HG02763 (cell line): ENCODE data around the gene C16orf74.
A peak's percentile ranks its signal among the peaks of the same experiment; 100 is the strongest.

ENCODE experiments used
- ATAC-seq: cut with Tn5 transposase; IDR thresholded peaks from one replicate; pipeline ENCODE4 v1.9.1; 2021; ENCODE audit warnings: mild to moderate bottlenecking, moderate library complexity; ENCODE audit not compliant: unreplicated experiment

Gene C16orf74

GRCh38 chr16:85751698-85752501 is 1.0 kb upstream of the C16orf74 start:
- ATAC-seq = no peak

GRCh38 chr16:85750146-85750826 is 610 bp downstream of the C16orf74 start:
- ATAC-seq = no peak

GRCh38 chr16:85749771-85750145 is 1.1 kb downstream of the C16orf74 start:
- no peak for ATAC-seq

DNA sequence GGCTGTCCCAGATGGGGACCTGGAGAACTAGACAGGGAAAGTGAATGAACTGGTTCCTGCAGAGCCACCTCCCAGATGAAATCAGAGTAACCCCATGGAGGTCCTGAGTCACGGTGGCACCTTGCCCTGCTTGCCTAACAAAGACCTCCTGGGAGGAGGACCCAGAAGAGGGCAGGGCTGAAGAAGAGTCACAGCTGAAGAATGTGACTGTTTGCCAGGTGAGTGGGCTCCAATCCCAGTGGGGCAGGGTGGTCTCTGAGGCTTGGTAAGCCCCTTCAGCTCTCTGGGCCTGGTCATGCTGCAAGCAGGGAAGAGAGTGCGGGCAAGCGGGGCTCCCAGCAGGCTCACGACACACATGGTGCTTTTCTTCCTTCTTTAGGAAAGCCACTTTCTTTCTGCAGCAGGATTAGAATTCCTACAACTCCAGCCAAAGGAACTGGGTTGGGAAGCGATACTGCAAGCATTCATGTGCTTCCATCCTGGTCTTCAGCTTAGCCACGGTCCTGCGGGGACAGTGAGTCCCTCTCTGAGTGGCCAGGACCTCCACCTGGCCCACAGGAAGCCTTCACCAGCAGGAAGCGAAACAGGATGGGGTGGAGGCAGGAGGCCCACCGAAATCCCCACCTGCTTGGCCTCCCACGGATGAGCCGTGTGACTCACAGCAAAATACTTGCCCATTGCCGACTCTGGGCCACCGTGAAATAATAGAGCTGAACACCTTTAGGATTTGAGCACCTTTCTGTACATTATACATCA is 4.3 kb downstream of the C16orf74 start:
- no peak for ATAC-seq

DNA sequence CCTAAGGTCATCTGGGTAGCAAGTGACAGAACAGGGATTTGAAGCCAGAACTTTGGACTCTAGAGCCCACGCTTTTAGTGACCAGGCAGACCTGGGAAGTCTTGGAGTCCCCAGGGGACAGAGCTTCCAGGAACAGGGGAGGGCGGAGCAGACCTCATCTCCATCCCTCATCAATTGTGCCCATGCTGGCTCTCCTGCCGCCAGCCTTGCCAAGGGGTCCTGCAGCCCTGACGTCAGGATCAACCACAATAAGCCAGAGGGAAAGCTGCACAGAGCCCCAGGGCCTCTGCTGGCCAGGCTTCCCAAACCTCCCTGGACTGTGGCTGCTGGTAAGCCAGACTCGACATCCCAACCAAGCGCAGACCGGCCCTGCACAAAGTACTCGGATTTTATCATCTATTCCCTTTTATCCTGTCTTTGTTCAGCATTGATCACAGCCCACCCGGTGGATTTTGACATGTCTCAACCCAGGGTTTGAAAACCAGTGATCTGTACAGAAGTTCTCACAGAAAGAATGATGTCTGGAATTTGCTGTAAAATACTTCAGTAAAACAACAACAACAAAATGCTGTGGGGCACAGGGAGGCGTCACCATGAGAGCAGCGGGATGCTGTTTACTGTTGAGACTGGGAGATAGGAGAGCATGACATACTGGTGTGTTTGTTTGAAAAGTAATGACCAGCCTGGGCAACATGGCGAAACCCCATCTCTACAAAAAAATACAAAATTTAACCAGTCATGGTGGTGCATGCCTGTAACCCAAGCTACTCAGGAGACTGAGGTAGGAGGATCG is 11.8 kb downstream of the C16orf74 start:
- no peak for ATAC-seq

- ATAC-seq = no peak
These were observed 14.0 kb downstream of the C16orf74 start for GRCh38 chr16:85736921-85737320.

DNA sequence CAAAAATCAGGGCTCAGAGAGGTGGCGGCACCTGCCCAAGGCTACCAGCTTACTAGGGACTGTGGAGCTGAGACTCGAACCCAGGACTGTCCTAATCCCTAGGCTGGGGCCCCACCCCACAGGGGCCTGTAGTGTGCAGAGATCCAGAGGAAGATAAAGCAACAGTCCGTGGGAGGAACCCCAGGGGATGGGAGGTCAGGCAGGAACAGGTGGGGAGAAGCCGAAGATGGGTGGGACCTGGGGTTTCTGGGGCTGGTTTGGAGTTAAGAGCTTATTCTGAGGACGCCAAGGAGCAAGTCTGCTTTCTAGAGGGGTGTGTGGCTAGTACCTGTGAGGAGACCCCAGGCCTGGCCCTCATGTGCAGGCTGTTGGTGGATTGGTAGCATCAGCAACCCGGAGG is 14.9 kb downstream of the C16orf74 start:
- ATAC-seq = no peak

DNA sequence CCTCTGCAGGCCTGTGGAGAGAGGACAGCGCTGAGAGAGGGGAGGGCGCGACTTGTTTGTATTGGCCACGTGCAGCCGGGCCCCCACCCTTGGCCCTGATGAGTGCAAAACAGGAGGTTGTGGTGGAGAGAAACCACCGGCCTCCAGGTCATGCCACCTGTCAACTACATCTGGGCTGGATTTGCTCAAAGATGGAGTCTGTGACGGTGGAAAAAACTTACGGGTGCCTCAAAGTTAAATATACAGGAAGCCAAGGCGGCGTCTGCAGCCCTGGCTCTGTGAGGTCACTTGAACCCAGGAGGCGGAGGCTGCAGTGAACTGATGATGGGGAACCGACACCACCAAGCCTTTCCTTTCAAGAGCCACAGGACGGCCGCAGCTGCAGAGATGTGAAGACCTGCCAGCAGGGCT is 15.7 kb downstream of the C16orf74 start:
- peak; percentile 61 for ATAC-seq

DNA sequence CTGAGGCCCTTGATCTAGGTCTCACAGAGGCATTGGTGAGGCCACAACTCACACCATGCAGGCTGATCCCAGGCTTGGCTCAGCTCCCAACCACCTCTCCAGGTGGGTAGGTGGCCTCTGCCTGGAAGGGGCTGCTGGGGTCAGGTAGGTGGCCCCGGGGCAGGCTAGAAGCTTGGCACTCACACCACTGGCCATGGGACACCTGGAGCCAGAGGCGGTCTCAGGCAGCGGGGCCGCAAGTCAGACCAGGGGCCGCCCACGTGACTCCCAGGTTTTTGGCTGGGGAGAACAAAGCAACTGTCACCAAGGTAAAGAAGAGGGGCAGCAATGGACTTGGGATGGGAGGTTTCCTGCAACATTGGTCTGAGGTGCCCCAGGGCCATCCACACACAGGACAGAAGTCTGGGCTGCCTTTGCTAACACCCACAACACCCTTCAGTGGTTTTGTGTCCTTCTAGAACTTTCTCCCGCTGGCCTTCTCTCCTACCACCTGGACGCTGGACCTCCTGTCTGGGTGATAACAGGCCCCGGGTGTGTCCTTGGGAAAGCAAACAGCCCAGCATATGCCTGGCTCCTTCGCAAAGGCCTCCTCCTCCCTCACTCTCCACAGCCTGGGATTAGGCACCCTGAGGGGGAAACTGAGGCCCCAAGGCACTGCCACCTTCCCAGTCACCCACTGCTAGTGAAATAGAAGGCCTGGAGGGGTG is 16.4 kb downstream of the C16orf74 start:
- ATAC-seq = no peak

DNA sequence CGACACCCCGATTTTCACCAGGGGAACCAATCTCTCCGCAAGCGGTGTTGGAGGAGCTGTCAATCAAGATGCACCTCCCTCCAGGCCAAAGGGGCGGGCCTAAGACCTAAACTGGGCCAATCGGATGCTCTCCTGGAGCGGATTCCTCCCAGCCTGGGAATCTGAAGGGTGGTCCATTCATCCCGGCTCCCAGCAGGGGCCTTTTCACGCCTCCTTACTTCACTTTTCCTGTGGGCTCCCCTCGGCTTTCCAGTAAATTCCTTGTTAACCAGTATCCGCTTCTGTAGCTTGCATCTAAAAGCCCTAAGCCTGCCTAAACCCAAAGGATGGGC is 17.1 kb downstream of the C16orf74 start:
- ATAC-seq = no peak

GRCh38 chr16:85733155-85733838 is 17.6 kb downstream of the C16orf74 start:
- no peak for ATAC-seq

GRCh38 chr16:85731179-85731578 is 19.7 kb downstream of the C16orf74 start:
- ATAC-seq = no peak

- ATAC-seq = no peak
These were observed 20.8 kb downstream of the C16orf74 start for GRCh38 chr16:85730186-85730465.

DNA sequence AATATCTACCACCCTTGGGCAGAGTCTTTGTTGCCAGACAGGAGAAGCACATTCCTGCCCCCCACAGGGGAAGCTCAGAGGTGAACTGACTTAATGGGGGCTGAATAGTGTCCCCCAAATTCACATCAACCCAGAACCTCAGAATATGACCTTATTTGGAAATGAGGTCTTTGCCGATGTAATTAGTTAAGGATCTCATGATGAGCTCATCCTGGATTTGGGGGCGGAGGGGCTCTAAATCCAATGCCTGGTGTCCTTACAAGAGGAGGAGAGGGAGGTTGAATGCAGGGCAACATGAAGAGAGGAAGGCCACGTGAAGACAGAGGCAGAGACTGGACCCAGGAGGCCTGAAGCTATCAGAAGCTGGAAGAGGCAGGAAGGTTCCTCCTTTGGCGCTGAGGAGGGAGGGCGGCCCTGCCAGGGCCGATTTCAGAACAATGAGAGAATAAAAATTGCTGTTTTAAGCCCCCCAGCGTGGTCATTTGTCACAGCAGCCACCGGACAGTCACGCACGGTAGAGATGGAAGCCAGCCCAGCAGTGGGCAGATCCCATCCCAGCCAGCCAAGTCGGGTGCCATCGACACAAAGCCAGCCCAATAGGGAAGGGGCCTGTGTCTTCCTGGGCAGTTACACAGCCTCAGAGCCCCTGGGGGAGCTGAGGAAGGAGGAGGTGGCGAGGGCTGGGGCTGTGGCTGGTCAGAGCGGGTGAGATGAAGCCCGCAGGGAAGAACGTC is 21.3 kb downstream of the C16orf74 start:
- no peak for ATAC-seq

DNA sequence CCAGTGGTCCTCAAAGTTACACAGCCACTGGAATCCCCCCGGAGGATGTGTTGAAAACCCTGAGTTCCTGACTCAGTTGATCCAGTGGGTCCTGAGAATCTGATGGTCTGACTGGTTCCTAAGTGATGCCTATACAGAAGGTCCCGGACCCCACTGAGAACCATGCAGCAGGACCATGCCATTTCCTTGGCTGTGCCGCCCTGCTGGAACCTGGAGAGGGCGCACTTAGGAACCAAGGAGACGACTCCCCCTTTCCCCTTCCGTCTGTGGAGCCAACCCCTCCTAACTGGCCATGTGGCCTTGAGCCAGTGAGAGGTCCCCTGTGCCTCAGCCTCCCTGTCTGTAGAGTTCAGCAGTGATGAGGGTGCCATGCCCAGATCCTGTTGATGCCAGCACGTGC is 22.0 kb downstream of the C16orf74 start:
- no peak for ATAC-seq

DNA sequence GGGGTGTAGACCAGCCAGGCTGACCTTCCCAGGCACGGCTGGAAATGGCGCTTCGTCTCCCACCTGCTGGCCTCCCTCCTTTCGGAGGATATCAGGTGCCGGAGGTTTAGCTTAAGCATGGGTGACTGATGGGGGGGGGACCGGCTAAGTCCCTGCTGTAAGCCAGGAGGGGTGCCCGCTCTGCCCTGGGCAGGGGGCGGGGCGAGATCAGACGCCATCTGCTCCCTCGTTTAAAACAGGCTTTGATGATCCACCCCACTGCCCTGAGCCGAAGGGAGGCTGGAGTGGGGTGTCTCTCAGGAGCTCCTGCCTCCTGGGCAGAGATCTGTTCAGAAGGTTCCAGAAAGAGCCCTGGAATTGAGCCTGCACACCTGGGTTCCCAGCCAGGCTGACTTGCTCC is 26.0 kb downstream of the C16orf74 start:
- ATAC-seq = no peak

DNA sequence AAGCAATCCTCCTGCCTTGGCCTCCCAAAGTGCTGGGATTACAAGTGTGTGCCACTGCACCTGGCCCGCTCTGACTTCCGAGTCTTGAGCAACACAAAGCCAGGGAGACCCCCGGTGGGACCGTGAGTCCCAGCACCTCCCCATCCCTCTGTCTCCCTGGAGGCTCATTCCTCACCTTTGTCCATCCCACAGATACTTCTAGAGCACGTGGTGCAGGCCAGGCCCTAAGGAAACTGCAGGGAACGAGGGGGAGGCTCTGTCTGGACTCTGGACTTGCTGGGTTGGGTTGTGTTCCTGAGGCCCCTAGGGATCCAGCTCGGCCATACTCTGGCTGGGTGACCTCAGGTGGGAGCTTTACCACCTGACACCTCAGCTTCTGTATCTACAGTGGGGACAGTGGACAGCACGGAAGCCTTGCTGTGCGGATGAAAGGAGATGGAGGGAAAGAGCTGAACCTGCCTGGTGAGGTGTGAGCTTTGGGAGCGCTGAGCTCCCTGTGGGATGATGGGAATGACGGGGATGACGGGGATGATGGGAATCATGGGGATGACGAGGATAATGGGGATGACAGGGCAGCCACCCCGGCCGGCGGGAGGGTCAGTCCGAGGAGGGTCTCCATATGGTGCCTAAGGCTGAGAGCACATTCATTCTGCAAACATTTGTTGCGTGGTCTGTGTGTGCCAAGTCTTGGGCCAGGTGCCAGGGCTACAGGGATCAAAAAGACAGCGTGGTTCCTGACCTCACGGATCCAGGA is 26.6 kb downstream of the C16orf74 start:
- no peak for ATAC-seq

DNA sequence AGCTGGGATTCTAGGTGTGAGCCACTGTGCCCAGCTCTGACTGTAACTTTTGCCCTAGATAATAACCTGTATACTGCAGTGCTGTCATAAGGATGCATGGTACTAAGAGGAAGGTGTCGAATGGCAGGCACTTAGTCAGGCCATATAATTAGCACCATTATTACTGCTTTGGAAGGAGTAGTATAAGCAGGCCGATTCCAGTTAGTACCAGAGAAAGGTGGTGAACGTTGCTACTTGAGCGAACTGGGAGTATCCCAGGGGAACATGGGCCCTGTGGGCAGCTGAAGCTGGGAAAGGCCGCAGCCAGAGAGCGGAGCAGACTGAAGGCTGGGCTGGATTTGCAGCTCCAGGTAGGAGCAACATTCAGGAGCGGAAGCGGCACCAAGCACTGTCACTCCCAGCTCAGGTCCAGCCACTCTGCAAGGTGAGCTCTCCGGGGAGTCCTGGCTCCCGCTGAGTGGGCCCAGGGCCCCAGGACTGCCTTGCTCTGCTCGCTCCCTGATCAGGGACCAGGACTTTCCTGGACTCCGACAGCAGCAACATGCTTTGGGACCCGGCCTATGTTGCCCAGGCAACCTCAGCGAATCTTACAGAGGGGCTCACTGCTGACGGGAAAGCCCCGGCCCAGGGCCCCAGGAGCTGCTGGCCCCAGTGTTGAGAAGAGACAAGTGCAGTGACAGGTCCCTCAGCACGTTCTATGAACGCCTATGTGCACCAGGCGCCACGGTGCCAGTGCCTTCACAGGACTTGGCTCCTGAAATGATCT is 28.6 kb downstream of the C16orf74 start:
- ATAC-seq = no peak
